ENCODE results near the gene C1GALT1.

The C1GALT1 gene

GRCh38 chr7:7251742-7252141, 69.4 kb downstream of the C1GALT1 start:
- TF ChIP-seq ZNF274 (IDR thresholded peaks at IDR 0.05; ENCODE audit: low read depth, low read length), result no peak
- H3K4me3 ChIP-seq (ENCODE audit: low read length), result no peak overlapping the region

- TF ChIP-seq ZNF274 (IDR thresholded peaks at IDR 0.05; ENCODE audit: low read depth, low read length), result no peak
- H3K4me3 ChIP-seq (ENCODE audit: low read length), result no peak overlapping the region
Observed at GRCh38 chr7:7254319-7254718, 72.0 kb downstream of the C1GALT1 start.

- no peak for TF ChIP-seq ZNF274 (IDR thresholded peaks at IDR 0.05; ENCODE audit: low read depth, low read length)
- H3K4me3 ChIP-seq (ENCODE audit: low read length), result peak overlapping the region; percentile 31; the same call in 1 of the 2 replicates
Observed at GRCh38 chr7:7254908-7255307, 72.6 kb downstream of the C1GALT1 start.

GRCh38 chr7:7256731-7257274, 74.5 kb downstream of the C1GALT1 start:
- peak overlapping the region; percentile 64; the same call in 1 of the 2 replicates for H3K4me3 ChIP-seq (ENCODE audit: low read length)
- no peak for TF ChIP-seq ZNF274 (IDR thresholded peaks at IDR 0.05; ENCODE audit: low read depth, low read length)

GRCh38 chr7:7257899-7258692, 75.8 kb downstream of the C1GALT1 start:
- H3K4me3 ChIP-seq (ENCODE audit: low read length), result peak overlapping the region; percentile 64
- TF ChIP-seq ZNF274 (IDR thresholded peaks at IDR 0.05; ENCODE audit: low read depth, low read length), result no peak

GRCh38 chr7:7261863-7262262, 79.5 kb downstream of the C1GALT1 start:
- H3K4me3 ChIP-seq (ENCODE audit: low read length), result no peak overlapping the region
- no peak for TF ChIP-seq ZNF274 (IDR thresholded peaks at IDR 0.05; ENCODE audit: low read depth, low read length)

GRCh38 chr7:7263297-7264230, 81.2 kb downstream of the C1GALT1 start:
- H3K4me3 ChIP-seq (ENCODE audit: low read length), result no peak overlapping the region
- TF ChIP-seq ZNF274 (IDR thresholded peaks at IDR 0.05; ENCODE audit: low read depth, low read length), result no peak

- TF ChIP-seq ZNF274 (IDR thresholded peaks at IDR 0.05; ENCODE audit: low read depth, low read length), result no peak
- H3K4me3 ChIP-seq (ENCODE audit: low read length), result no peak overlapping the region
Observed at GRCh38 chr7:7264306-7265040, 82.1 kb downstream of the C1GALT1 start.

GRCh38 chr7:7265081-7266075, 83.0 kb downstream of the C1GALT1 start:
- no peak overlapping the region for H3K4me3 ChIP-seq (ENCODE audit: low read length)
- no peak for TF ChIP-seq ZNF274 (IDR thresholded peaks at IDR 0.05; ENCODE audit: low read depth, low read length)

- no peak overlapping the region for H3K4me3 ChIP-seq (ENCODE audit: low read length)
- no peak for TF ChIP-seq ZNF274 (IDR thresholded peaks at IDR 0.05; ENCODE audit: low read depth, low read length)
Observed at GRCh38 chr7:7266257-7266881, 84.0 kb downstream of the C1GALT1 start.

GRCh38 chr7:7271094-7271874, 88.9 kb downstream of the C1GALT1 start:
- no peak overlapping the region for H3K4me3 ChIP-seq (ENCODE audit: low read length)
- no peak for TF ChIP-seq ZNF274 (IDR thresholded peaks at IDR 0.05; ENCODE audit: low read depth, low read length)

GRCh38 chr7:7272294-7272693, 90.0 kb downstream of the C1GALT1 start:
- H3K4me3 ChIP-seq (ENCODE audit: low read length), result no peak overlapping the region
- no peak for TF ChIP-seq ZNF274 (IDR thresholded peaks at IDR 0.05; ENCODE audit: low read depth, low read length)

Data from GM08714 (cell line).